Sigmoid colon (tissue), 3 donors: ENCODE measurements around the gene LPP.

ENCODE experiments used
- POLR2A ChIP-seq, 2 donors: fragments of 450-650 bp; IDR thresholded peaks; one replicate each; pipeline ENCODE4 v1.6.1; 2016; ENCODE audit warnings: antibody characterized with exemption in 2 of 2, mild to moderate bottlenecking in 2 of 2, moderate library complexity in 2 of 2
- TF ChIP-seq, protein P1 (sequence below), 4 experiments: fragments of 450-650 bp in 3 of 4; fragments of 200-600 bp in 1 of 4; IDR thresholded peaks; one replicate each; pipeline ENCODE4 v1.5.1; 2016 to 2019; ENCODE audit warnings: antibody characterized with exemption in 4 of 4, mild to moderate bottlenecking in 3 of 4, moderate library complexity in 2 of 4

DNA sequence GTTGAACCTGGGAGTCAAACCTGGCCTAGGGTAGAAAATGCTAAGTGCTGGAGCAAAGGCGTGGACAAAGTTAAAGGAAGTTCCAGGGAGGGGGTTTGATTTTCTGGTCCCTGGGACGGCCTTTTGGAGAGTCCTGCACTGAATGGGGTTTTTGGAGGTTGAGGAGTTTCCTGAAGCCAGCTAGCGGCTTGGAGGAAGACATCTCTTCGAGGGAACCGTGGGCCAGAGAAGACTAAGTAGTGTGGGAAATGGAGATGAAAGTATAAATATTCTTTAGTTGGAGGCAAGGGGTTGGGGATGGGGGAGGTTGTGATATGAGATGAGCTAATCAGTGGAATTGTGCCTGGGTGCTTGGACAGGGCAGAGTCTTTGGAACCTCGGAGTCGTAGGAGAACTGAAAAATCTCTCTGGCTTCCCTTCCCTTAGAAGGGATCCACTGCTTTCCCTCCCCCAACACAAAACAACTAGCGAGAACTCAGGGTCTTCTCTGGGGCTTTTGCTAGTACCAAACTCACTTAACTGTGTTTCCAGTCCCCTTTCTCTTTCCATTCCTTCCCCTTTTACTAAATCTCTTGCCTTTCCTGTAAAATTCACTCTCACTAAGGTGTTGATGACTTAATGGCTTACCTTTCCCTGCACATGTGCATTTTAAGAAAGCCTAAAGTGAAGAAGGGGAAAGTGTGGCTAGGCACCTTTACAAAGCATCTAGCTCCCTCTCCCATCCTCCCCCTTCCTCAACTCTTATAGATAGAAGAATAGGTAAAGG is 1.0 kb downstream of the LPP start:
- no peak for TF ChIP-seq POLR2A (IDR thresholded peaks at IDR 0.05)
- TF ChIP-seq, protein P1, sequence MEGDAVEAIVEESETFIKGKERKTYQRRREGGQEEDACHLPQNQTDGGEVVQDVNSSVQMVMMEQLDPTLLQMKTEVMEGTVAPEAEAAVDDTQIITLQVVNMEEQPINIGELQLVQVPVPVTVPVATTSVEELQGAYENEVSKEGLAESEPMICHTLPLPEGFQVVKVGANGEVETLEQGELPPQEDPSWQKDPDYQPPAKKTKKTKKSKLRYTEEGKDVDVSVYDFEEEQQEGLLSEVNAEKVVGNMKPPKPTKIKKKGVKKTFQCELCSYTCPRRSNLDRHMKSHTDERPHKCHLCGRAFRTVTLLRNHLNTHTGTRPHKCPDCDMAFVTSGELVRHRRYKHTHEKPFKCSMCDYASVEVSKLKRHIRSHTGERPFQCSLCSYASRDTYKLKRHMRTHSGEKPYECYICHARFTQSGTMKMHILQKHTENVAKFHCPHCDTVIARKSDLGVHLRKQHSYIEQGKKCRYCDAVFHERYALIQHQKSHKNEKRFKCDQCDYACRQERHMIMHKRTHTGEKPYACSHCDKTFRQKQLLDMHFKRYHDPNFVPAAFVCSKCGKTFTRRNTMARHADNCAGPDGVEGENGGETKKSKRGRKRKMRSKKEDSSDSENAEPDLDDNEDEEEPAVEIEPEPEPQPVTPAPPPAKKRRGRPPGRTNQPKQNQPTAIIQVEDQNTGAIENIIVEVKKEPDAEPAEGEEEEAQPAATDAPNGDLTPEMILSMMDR (IDR thresholded peaks at IDR 0.05): no peak
